Erythroblast (primary cell): ENCODE measurements around the gene SETD4.

Experiments
- GATA1 ChIP-seq: IDR thresholded peaks from 2 replicates; pipeline ENCODE4 v1.6.1; 2011; ENCODE audit warnings: low read depth, mild to moderate bottlenecking, control low read depth, low read length, moderate library complexity
- POLR2A ChIP-seq: IDR thresholded peaks from 2 replicates; pipeline ENCODE4 v1.6.1; 2011; ENCODE audit warnings: mild to moderate bottlenecking, low read length

GRCh38 chr21:35993875-35994490 lies 66.3 kb downstream of the SETD4 start:
- TF ChIP-seq POLR2A (no peak), GATA1 (no peak)
